Activated T-cell treated with anti-CD3 and anti-CD28 coated beads for 1 hour (primary cell): Measurements from ENCODE around the gene EMP2.

Experiments
- DNase-seq: peaks from one replicate; pipeline ENCODE4 v3.0.0-alpha.2; 2020; ENCODE audit warnings: low read depth

Gene EMP2

GRCh38 chr16:10609402-10609774, 29.0 kb upstream of the EMP2 start:
- DNase-seq: no peak

- DNase-seq: no peak
Measured at GRCh38 chr16:10608687-10609401, 28.4 kb upstream of the EMP2 start.

GRCh38 chr16:10607157-10607556, 26.8 kb upstream of the EMP2 start:
- no peak for DNase-seq

GRCh38 chr16:10606607-10607006, 26.2 kb upstream of the EMP2 start:
- DNase-seq: no peak

- DNase-seq: no peak
Measured at GRCh38 chr16:10605636-10606035, 25.2 kb upstream of the EMP2 start.

- DNase-seq: no peak
Measured at GRCh38 chr16:10601444-10602408, 21.3 kb upstream of the EMP2 start.

GRCh38 chr16:10600782-10601443, 20.5 kb upstream of the EMP2 start:
- DNase-seq: no peak

GRCh38 chr16:10599626-10600025, 19.2 kb upstream of the EMP2 start:
- no peak for DNase-seq

- no peak for DNase-seq
Measured at GRCh38 chr16:10598157-10598556, 17.8 kb upstream of the EMP2 start.

GRCh38 chr16:10597187-10597601, 16.8 kb upstream of the EMP2 start:
- DNase-seq: no peak

GRCh38 chr16:10594312-10594950, 14.0 kb upstream of the EMP2 start:
- DNase-seq: no peak

GRCh38 chr16:10592611-10593010, 12.2 kb upstream of the EMP2 start:
- no peak for DNase-seq

- DNase-seq: no peak
Measured at GRCh38 chr16:10590342-10590741, 9.9 kb upstream of the EMP2 start.

- DNase-seq: no peak
Measured at GRCh38 chr16:10589109-10589508, 8.7 kb upstream of the EMP2 start.

GRCh38 chr16:10587622-10588021, 7.2 kb upstream of the EMP2 start:
- no peak for DNase-seq

GRCh38 chr16:10584981-10585438, 4.6 kb upstream of the EMP2 start:
- no peak for DNase-seq

- DNase-seq: no peak
Measured at GRCh38 chr16:10583269-10583668, 2.9 kb upstream of the EMP2 start.

- DNase-seq: no peak
Measured at GRCh38 chr16:10581507-10581906, 1.1 kb upstream of the EMP2 start.

GRCh38 chr16:10580883-10581247, 467 bp upstream of the EMP2 start:
- no peak for DNase-seq

GRCh38 chr16:10579575-10579964, 828 bp downstream of the EMP2 start:
- DNase-seq: no peak

GRCh38 chr16:10578474-10579316, 1.7 kb downstream of the EMP2 start:
- DNase-seq: no peak
